HepG2 (cell line): ENCODE results near the gene HEMK1. TPM values are rescaled to one million over a fixed set of nuclear protein-coding genes. Genes with fewer than 3 reads are reported as not detected.

Source experiments
- ATAC-seq: fragments of 200-7000 bp; cut with Tn5 transposase; 3 replicates; pipeline ENCODE4 v1.9.1; 2020; ENCODE audit warnings: mild to moderate bottlenecking, moderate library complexity
- BruUV-seq: library from RNA; stranded (reverse); fragments of 400-500 nt; replicated peaks from 2 replicates; lab custom pipeline; 2021; lab: Mats Ljungman, UMichigan
- CTCF ChIA-PET: fragments of 300-600 bp; formaldehyde crosslinking; extraction: SDS; loops from one replicate; lab custom pipeline; 2021; ENCODE audit warnings: low total read pairs, inconsistent platforms, low intra/inter-chr PET ratio; lab: Yijun Ruan, JAX
- POLR2A ChIA-PET: fragments of 350-600 bp; sonication (Branson Sonifier 250); formaldehyde crosslinking; loops from one replicate; lab custom pipeline; 2020; ENCODE audit warnings: antibody characterized with exemption, inconsistent platforms; lab: Yijun Ruan, JAX
- DNase-seq: peaks from one replicate; pipeline ENCODE4 v3.0.0-alpha.2; 2015; ENCODE audit warnings: low spot score
- FAIRE-seq: peaks from 3 replicates; lab custom pipeline; 2011; peaks lifted over from hg19 to GRCh38; lab: Jason Lieb, UNC
- H2AFZ ChIP-seq: one replicate; pipeline ENCODE4 v1.6.1; 2011; ENCODE audit warnings: low read length, inconsistent platforms
- H3K27ac ChIP-seq: fragments of 300-600 bp; 3 replicates; pipeline ENCODE4 v1.8.0; 2011; ENCODE audit warnings: mixed run types, mild to moderate bottlenecking, mixed read lengths, low read length, inconsistent platforms; ENCODE audit not compliant: insufficient read depth; ENCODE audit errors: extremely low read length
- H3K27me3 ChIP-seq, 2 experiments: fragments of 200-600 bp in 1 of 2; 2 replicates in 1 of 2; 3 replicates in 1 of 2; pipeline versions ENCODE4 v1.6.0 to v1.8.0; 2011; ENCODE audit warnings: low read length in 2 of 2, mild to moderate bottlenecking in 2 of 2, moderate library complexity in 2 of 2, inconsistent platforms in 1 of 2; ENCODE audit not compliant: insufficient read depth in 2 of 2, control insufficient read depth in 1 of 2
- H3K36me3 ChIP-seq, 2 experiments: fragments of 200-600 bp in 1 of 2; replicated peaks in 1 of 2; 2 replicates in 1 of 2; 3 replicates in 1 of 2; pipeline versions ENCODE4 v1.5.1 to v1.8.0; 2011; ENCODE audit warnings: low read length in 2 of 2, inconsistent platforms in 1 of 2; ENCODE audit not compliant: insufficient read depth in 2 of 2, control insufficient read depth in 1 of 2
- H3K4me1 ChIP-seq: 2 replicates; pipeline ENCODE4 v1.5.1; 2012; ENCODE audit warnings: low read length, inconsistent platforms; ENCODE audit not compliant: insufficient read depth
- H3K4me2 ChIP-seq: 2 replicates; pipeline ENCODE4 v1.6.0; 2011; ENCODE audit warnings: low read depth, low read length, inconsistent platforms
- H3K4me3 ChIP-seq, 3 experiments: fragments of 200-600 bp in 1 of 3; sonication (generic), shearing (Covaris generic) in 1 of 3; replicated peaks in 1 of 3; 2 replicates each; pipeline ENCODE4 v1.5.1; 2011 to 2016; ENCODE audit warnings: low read length in 3 of 3, inconsistent platforms in 2 of 3, low read depth in 2 of 3, mild to moderate bottlenecking in 2 of 3, control low read depth in 1 of 3, mixed read lengths in 1 of 3; ENCODE audit not compliant: insufficient read depth in 1 of 3
- H3K79me2 ChIP-seq: one replicate; pipeline ENCODE4 v1.6.1; 2011; ENCODE audit warnings: low read length, inconsistent platforms; ENCODE audit not compliant: insufficient read depth
- H3K9ac ChIP-seq: 2 replicates; pipeline ENCODE4 v1.6.0; 2011; ENCODE audit warnings: mild to moderate bottlenecking, low read depth, low read length, inconsistent platforms; ENCODE audit not compliant: insufficient read depth
- H3K9me3 ChIP-seq: 2 replicates; pipeline ENCODE4 v1.5.1; 2012; ENCODE audit warnings: mild to moderate bottlenecking, low read length
- H4K20me1 ChIP-seq: 2 replicates; pipeline ENCODE4 v1.6.0; 2011; ENCODE audit warnings: inconsistent platforms, mild to moderate bottlenecking, low read length, moderate library complexity; ENCODE audit not compliant: insufficient read depth
- ATF7 ChIP-seq, 2 experiments: fragments of 450-650 bp in 1 of 2; sonication (generic) in 1 of 2; formaldehyde crosslinking in 1 of 2; IDR thresholded peaks; 2 replicates each; pipeline versions ENCODE4 v1.4.0 to v1.6.1; 2016 to 2020; ENCODE audit warnings: antibody characterized with exemption in 1 of 2, mild to moderate bottlenecking in 1 of 2, missing genetic modification reagents in 1 of 2
- BATF2 ChIP-seq: sonication (generic); formaldehyde crosslinking; IDR thresholded peaks from 2 replicates; pipeline ENCODE4 v1.8.0; 2022; ENCODE audit warnings: mild to moderate bottlenecking, missing genetic modification reagents, moderate library complexity
- E2F2 ChIP-seq: sonication (generic); formaldehyde crosslinking; IDR thresholded peaks from 2 replicates; pipeline ENCODE4 v1.4.0; 2020; ENCODE audit warnings: missing genetic modification reagents, borderline replicate concordance
- FIP1L1 ChIP-seq: fragments of 200-400 bp; formaldehyde crosslinking; IDR thresholded peaks from 2 replicates; pipeline ENCODE4 v1.6.1; 2018; ENCODE audit warnings: low read depth, mild to moderate bottlenecking, low read length, moderate library complexity, borderline replicate concordance; ENCODE audit not compliant: insufficient read depth
- HCFC1 ChIP-seq: fragments of 150-350 bp; IDR thresholded peaks from 2 replicates; pipeline ENCODE4 v1.6.1; 2014; ENCODE audit warnings: low read depth, low read length
- HOXA5 ChIP-seq: sonication (generic); formaldehyde crosslinking; IDR thresholded peaks from 2 replicates; pipeline ENCODE4 v1.4.0; 2020; ENCODE audit warnings: missing genetic modification reagents
- HOXA7 ChIP-seq: sonication (generic); formaldehyde crosslinking; IDR thresholded peaks from 2 replicates; pipeline ENCODE4 v1.8.1; 2022; ENCODE audit warnings: mild to moderate bottlenecking, missing genetic modification reagents, moderate library complexity
- MAFF ChIP-seq: IDR thresholded peaks from 2 replicates; pipeline ENCODE4 v1.6.1; 2011; ENCODE audit warnings: low read depth, low read length, improper control_type of control experiment
- RBM39 ChIP-seq: fragments of 200-400 bp; formaldehyde crosslinking; IDR thresholded peaks from one replicate; pipeline ENCODE4 v1.6.1; 2018; ENCODE audit warnings: antibody characterized with exemption, mild to moderate bottlenecking, low read depth, low read length; ENCODE audit not compliant: poor library complexity, severe bottlenecking
- RNF2 ChIP-seq: fragments of 450-650 bp; conservative IDR thresholded peaks from 2 replicates; pipeline ENCODE4 v1.6.1; 2016; ENCODE audit warnings: low read depth
- SMC3 ChIP-seq: IDR thresholded peaks from 2 replicates; pipeline ENCODE4 v1.6.1; 2011; ENCODE audit warnings: low read length, improper control_type of control experiment
- ZFP90 ChIP-seq: sonication (generic); formaldehyde crosslinking; IDR thresholded peaks from 2 replicates; pipeline ENCODE4 v1.8.0; 2022; ENCODE audit warnings: missing genetic modification reagents, mild to moderate bottlenecking, inconsistent platforms, borderline replicate concordance
- ZNF501 ChIP-seq: sonication (generic); formaldehyde crosslinking; IDR thresholded peaks from 2 replicates; pipeline ENCODE4 v1.5.1; 2020; ENCODE audit warnings: mild to moderate bottlenecking, moderate library complexity, missing genetic modification reagents
- ZNF841 ChIP-seq: sonication (generic); formaldehyde crosslinking; IDR thresholded peaks from 2 replicates; pipeline ENCODE4 v1.8.1; 2023; ENCODE audit warnings: missing genetic modification reagents, borderline replicate concordance
- WGBS: methylation state at CpG from one replicate; pipeline ENCODE4 v1.1.6; 2017; ENCODE audit warnings: low lambda C conversion rate; 5-methylcytosine and 5-hydroxymethylcytosine counted together
- in situ Hi-C: cut with HindIII; loops from 2 replicates; pipeline ENCODE4 v1.10.0; 2017; ENCODE audit warnings: low pct_unique_long_range_greater_than_20kb; ENCODE audit not compliant: extremely low pct_ligation_motif_present
- intact Hi-C: fragments of 100-400 bp; cut with micrococcal nuclease; formaldehyde crosslinking; loops from one replicate; pipeline ENCODE4 v1.10.0; 2022; ENCODE audit not compliant: unreplicated experiment
- polyA plus RNA-seq, 8 experiments: library from polyadenylated mRNA; depleted of rRNA in 3 of 8; stranded (reverse) in 7 of 8; unstranded in 1 of 8; fragments of >200 nt; fragmentation: Illumina TruSeq in 4 of 8; extraction: Trizol in 4 of 8; gene quantifications; 2 replicates each; pipeline versions ENCODE4 v1.2.1 to v1.2.3, GENCODE V29; 2011 to 2016; ENCODE audit warnings: low read depth in 4 of 8, missing spikeins in 1 of 8, mixed read lengths in 1 of 8; ENCODE audit not compliant: insufficient read depth in 1 of 8
- total RNA-seq, 5 experiments: library from RNA; depleted of rRNA; stranded (reverse); fragments of >200 nt; fragmentation: Illumina TruSeq; extraction: Trizol; gene quantifications; 2 replicates each; pipeline ENCODE4 v1.2.3, GENCODE V29; 2016; ENCODE audit warnings: low read depth in 1 of 5

HEMK1 gene
- total and polyA plus RNA-seq, 2 of the 13 experiments (the other 11 are each of a cell fraction or from before 2014, with no cell fraction given): 9.8 to 12.6 TPM

- TF ChIP-seq HOXA7 (CRISPR knock-in tag): no peak
- no peak for TF ChIP-seq RNF2
- no peak for TF ChIP-seq RBM39
- TF ChIP-seq ZFP90 (CRISPR knock-in tag): no peak
- no peak for TF ChIP-seq BATF2 (CRISPR knock-in tag)
- no peak for TF ChIP-seq HCFC1
- no peak for TF ChIP-seq MAFF
- TF ChIP-seq ATF7 (IDR thresholded peaks at IDR 0.05): no peak
- no peak for TF ChIP-seq ATF7 (CRISPR knock-in tag; IDR thresholded peaks at IDR 0.05)
- TF ChIP-seq E2F2 (CRISPR knock-in tag): no peak
- TF ChIP-seq SMC3: no peak
- TF ChIP-seq FIP1L1: no peak
- TF ChIP-seq ZNF841 (CRISPR knock-in tag): no peak
- no peak for TF ChIP-seq HOXA5
- no peak for TF ChIP-seq ZNF501 (CRISPR knock-in tag)
- TF ChIP-seq, all 625 proteins: peak for 0
- in situ Hi-C loops: no loop called here
- FAIRE-seq: no peak
- Histone ChIP-seq H3K79me2 (no peaks in the 10 kb centered on the region), H3K4me3 (no peak overlapping the region), H3K9me3 (no peaks in the 10 kb centered on the region), H4K20me1 (no peaks in the 10 kb centered on the region), H3K27me3 (peaks cover 7 to 55% of the 10 kb centered on the region in 2 experiments; a peak in 4 of 5 replicates), H2AFZ (no peak overlapping the region), H3K36me3 (no peaks in the 10 kb centered on the region), H3K9ac (no peak overlapping the region), H3K27ac (no peak overlapping the region), H3K4me2 (no peak overlapping the region), H3K4me1 (no peaks in the 10 kb centered on the region)
- intact Hi-C loops: no loop called here
- ChIA-PET CTCF (no interaction called here), POLR2A (no interaction called here)
- WGBS: 15% methylated on average over 35 of the region's 48 CpGs
- no peak for ATAC-seq
- DNase-seq: no peak
- no TSS peak for BruUV-seq
Measured at GRCh38 chr3:50530001-50530970, 39.0 kb upstream of the HEMK1 start.
